Fibroblast of the aortic adventitia (primary cell): Measurements from ENCODE around the gene APOBR. TPM values are rescaled to one million over a fixed set of nuclear protein-coding genes. Genes with fewer than 3 reads are reported as not detected.

ENCODE experiments used
- DNase-seq: peaks from one replicate; pipeline ENCODE4 v3.0.0-alpha.2; 2010; ENCODE audit warnings: low read depth
- H3K4me3 ChIP-seq: 2 replicates; pipeline ENCODE4 v1.5.1; 2011; ENCODE audit warnings: low read depth, mild to moderate bottlenecking, control low read depth, low read length, moderate library complexity
- total RNA-seq: library from RNA; depleted of rRNA; stranded (reverse); fragments of >200 nt; gene quantifications from 2 replicates; pipeline ENCODE4 v1.2.3, GENCODE V29; 2012; ENCODE audit warnings: low replicate concordance
- TF ChIP-seq, protein P1 (sequence below): IDR thresholded peaks from 2 replicates; pipeline ENCODE4 v1.5.1; 2011; ENCODE audit warnings: mild to moderate bottlenecking, low read length, control low read depth, inconsistent platforms; ENCODE audit not compliant: insufficient read depth

APOBR gene
- total RNA-seq, 1 donor: not detected

DNA sequence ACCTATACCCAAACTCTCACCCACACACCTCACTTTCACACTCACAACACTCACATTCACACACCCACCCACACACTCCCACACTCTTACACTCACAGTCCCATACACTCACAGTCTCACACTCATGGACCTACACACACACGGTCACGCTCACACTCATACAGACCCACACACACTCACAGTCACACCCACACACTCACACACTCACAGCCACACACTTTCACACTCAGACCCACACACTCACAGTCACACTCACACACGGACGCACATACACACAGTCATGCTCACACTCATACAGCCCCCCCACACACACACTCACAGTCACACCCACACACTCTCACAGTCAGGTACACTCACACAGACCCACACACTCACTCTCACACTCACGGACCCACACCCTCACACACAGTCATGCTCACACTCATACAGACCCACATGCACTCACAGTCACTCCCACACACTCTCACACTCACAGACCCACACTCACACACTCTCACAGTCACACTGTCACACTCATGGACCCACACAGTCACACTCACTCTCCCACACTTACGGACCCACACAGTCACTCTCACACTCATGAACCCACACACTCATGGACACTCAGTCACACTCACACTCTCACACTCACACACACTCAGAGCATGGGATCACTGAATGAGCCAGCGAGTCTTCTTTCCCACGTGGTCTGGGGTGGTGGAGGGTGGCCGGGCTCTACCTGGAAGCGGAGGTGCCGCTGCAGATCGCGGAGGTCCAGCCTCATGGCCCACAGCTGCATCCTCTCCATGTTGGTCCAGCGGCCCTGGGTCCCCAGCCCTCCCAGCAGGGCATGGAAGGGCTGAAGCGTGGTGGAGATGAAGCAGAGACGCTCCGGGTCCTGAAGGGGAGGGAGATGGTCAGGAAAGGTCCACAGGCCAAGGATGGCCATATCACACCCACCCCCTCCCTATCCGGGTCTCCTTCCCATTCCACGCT, 7.1 kb downstream of the APOBR start:
- no peak for DNase-seq
- TF ChIP-seq, protein P1, sequence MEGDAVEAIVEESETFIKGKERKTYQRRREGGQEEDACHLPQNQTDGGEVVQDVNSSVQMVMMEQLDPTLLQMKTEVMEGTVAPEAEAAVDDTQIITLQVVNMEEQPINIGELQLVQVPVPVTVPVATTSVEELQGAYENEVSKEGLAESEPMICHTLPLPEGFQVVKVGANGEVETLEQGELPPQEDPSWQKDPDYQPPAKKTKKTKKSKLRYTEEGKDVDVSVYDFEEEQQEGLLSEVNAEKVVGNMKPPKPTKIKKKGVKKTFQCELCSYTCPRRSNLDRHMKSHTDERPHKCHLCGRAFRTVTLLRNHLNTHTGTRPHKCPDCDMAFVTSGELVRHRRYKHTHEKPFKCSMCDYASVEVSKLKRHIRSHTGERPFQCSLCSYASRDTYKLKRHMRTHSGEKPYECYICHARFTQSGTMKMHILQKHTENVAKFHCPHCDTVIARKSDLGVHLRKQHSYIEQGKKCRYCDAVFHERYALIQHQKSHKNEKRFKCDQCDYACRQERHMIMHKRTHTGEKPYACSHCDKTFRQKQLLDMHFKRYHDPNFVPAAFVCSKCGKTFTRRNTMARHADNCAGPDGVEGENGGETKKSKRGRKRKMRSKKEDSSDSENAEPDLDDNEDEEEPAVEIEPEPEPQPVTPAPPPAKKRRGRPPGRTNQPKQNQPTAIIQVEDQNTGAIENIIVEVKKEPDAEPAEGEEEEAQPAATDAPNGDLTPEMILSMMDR: no peak
- no peak overlapping the region for H3K4me3 ChIP-seq

DNA sequence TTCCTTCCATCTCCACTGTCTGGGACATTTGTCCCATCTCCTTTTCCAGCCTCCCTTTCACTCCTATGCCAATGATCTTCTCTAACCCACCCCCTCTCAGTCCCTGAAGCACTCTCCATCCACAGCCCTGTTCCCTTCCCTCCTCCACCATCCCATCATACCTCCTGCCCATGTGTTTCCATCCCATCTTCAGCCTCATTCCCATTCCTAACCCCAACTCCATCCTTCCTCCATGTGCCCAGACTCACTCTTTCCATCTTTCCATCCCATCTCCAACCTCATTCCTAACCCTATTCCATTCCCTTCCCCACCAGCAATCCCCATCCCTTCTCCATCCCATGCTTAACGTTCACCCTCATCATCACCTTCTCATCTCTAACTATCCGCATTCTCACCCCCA, 7.8 kb downstream of the APOBR start:
- TF ChIP-seq, protein P1: no peak
- no peak for DNase-seq
- H3K4me3 ChIP-seq: no peak overlapping the region

DNA sequence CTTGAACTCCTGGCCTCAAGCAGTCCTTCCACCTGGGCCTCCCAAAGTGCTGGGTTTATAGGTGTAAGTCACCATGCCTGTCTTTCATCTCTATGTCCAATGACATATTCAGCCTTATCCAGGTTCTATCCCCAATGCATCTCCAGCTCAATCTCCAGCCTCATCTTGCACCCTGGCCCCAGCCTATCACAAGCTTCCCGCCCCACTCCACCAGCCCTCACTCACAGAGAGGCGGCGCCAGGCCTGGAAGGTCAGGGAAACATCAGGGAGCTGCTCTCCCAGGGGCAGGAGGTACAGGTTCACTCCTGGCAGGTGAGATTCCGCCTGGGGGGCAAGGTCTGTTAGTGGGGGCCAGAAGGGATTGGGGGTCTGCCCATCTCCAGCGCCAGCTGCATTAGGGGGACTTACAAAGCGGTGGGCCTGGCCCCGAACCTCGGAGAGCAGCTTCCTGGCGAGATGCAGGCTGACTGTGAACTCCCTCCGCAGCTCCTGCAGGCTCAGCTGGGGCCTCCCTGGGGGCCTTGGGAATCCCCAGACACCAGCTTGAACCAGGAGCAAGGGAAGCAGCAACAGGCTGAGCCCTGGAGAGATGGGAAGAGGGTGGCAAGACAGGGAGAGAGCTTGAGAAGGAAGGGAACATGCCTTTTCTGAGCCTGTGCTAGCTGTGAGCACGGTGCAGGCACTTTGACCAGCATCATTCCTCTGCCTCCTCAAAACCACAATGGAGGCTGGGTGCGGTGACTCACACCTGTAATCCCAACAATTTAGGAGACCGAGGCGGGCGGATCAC, 9.2 kb downstream of the APOBR start:
- no peak overlapping the region for H3K4me3 ChIP-seq
- TF ChIP-seq, protein P1: no peak
- DNase-seq: no peak

DNA sequence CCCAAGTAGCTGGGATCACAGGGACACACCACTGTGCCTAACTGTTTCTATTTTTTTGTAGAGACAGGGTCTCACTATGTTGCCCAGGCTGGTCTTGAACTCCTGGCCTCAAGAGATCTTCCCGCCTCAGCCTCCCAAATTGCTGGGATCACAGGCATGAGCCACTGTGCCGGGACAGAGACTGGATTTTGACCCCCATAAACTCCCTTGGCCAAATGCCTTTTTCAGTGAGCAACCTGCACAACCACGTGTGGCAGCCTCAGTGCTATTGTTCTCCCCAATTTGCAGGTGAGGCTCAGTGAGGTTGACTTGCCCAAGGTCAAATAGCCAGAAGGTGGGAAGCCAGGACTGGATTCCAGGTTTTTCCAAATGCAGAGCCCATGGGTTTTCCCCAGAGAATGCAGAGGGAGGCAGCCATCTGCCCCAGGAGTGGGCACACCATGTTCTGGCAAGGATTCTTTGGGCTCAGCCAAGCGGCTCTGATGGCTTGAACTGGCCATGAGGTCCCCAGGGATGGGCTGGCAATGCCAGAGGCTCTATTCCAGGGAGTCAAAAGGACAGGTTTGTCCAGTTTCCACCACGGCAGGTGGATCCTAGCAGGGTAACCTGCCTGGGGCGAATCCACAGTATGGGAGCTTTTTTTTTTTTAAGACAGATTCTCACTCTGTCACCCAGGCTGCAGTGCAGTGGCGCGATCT, 10.4 kb downstream of the APOBR start:
- TF ChIP-seq, protein P1: no peak
- DNase-seq: no peak
- no peak overlapping the region for H3K4me3 ChIP-seq

DNA sequence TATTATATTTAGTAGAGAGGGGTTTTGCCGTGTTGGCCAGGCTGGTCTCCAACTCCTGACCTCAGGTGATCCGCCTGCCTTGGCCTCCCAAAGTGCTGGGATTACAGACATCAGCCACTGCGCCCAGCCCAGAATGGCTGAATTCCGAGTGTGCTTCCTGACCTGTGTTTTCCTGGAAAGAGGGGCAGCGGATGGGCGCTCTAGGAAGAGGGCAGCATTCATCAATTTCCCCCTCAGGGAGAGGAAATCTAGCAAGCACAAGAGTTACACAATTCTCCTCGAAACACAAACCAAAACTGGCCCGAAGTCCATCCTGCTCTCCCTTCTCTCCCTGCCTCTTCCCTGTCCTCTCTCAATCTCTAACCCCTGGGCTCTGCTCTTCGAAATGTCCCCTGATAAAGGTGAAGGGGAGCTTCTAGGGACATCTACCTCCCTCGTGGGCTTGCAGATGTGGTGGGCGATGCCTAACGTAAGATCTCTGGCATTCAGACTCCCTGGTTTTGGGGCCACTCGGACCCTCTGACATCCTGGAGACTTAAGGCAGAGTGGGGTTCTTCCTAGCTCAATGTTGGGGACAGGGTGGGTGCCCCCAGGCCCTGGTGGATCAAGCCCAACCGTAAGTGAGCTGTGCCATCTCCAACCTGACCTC, 11.2 kb downstream of the APOBR start:
- DNase-seq: no peak
- H3K4me3 ChIP-seq: no peak overlapping the region
- TF ChIP-seq, protein P1: no peak

DNA sequence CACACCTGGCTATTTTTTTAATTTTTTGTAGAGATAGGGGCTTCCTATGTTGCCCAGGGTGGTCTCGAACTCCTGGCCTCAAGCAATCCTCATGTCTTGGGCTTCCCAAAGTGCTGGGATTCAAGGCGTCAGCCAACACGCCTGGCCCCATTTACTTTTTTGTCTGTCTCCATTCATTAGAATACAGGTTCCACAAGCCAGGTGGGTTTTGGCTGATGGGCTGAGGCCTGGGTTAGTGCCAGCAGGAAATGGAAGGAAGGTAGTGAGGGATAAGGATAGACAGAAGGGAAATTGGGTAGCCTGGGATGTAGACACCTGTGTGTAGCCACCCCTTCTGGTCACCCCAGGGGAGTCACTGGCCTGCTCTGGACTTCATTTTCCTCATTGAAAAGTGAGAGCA, 16.6 kb downstream of the APOBR start:
- DNase-seq: no peak
- TF ChIP-seq, protein P1: no peak
- H3K4me3 ChIP-seq: no peak overlapping the region
